ENCODE data around the gene IPCEF1.
A peak's percentile ranks its signal among the peaks of the same experiment; 100 is the strongest.

GRCh38 chr6:154370545-154370944 is 13.9 kb upstream of the IPCEF1 start:
- TF ChIP-seq ZFP30 (CRISPR knock-in tag; IDR thresholded peaks at IDR 0.05) (no peak), PATZ1 (CRISPR knock-in tag; IDR thresholded peaks at IDR 0.05; ENCODE audit: borderline replicate concordance) (no peak), CSRNP3 (CRISPR knock-in tag; IDR thresholded peaks at IDR 0.05) (no peak), ARNTL (CRISPR knock-in tag; IDR thresholded peaks at IDR 0.05; ENCODE audit: borderline replicate concordance, low read depth) (no peak), SNAI2 (CRISPR knock-in tag; IDR thresholded peaks at IDR 0.05) (no peak), ZC3H10 (CRISPR knock-in tag; IDR thresholded peaks at IDR 0.05) (no peak), BACH2 (CRISPR knock-in tag; IDR thresholded peaks at IDR 0.05; ENCODE audit: borderline replicate concordance) (0 out of 2 replicates have a peak, but pooled peaks have one; percentile 42), TOX (CRISPR knock-in tag; IDR thresholded peaks at IDR 0.05; ENCODE audit: borderline replicate concordance) (no peak), OSR1 (CRISPR knock-in tag; IDR thresholded peaks at IDR 0.05) (no peak), TCF4 (CRISPR knock-in tag; IDR thresholded peaks at IDR 0.05; ENCODE audit: borderline replicate concordance) (no peak)
